ENCODE measurements around the gene E2F4. TPM values are rescaled to one million over a fixed set of nuclear protein-coding genes. Genes with fewer than 3 reads are reported as not detected.

E2F4 gene
- total and polyA plus RNA-seq, 2 of the 8 experiments (the other 6 are each of a cell fraction or from before 2014, with no cell fraction given), result 79.9 to 157 TPM

- TF ChIP-seq CBX5 (IDR thresholded peaks at IDR 0.05; ENCODE audit: low read depth, low read length) (no peak), KDM1A (IDR thresholded peaks at IDR 0.05; ENCODE audit: borderline replicate concordance, low read length) (no peak)
Measured at GRCh38 chr16:67193536-67193935, 1.6 kb downstream of the E2F4 start (continued).
